Naive thymus-derived CD4-positive, alpha-beta T cell (primary cell): ENCODE results near the gene JADE2. TPM values are rescaled to one million over a fixed set of nuclear protein-coding genes. Genes with fewer than 3 reads are reported as not detected.

ENCODE experiments used
- ATAC-seq: fragments of 150-1000 bp; cut with Tn5 transposase; 2 replicates; pipeline ENCODE4 v1.10.0; 2021; ENCODE audit warnings: mild to moderate bottlenecking, moderate library complexity
- CTCF ChIA-PET: fragments of 350-600 bp; sonication (Branson Sonifier 250); formaldehyde crosslinking; loops from one replicate; lab custom pipeline; 2021; ENCODE audit warnings: antibody characterized with exemption; lab: Charles Lee
- POLR2A ChIA-PET: fragments of 350-600 bp; sonication (Branson Sonifier 250); formaldehyde crosslinking; loops from one replicate; lab custom pipeline; 2021; ENCODE audit warnings: antibody characterized with exemption, inconsistent platforms; lab: Charles Lee
- DNase-seq, 9 donors: peaks; one replicate each; pipeline versions ENCODE4 v3.0.0 to v3.0.0-alpha.2; 2020 to 2022; ENCODE audit warnings: mixed read lengths in 1 of 9
- H3K27ac ChIP-seq: one replicate; pipeline ENCODE4 v1.7.0; 2013; ENCODE audit warnings: mild to moderate bottlenecking, low read depth, low read length, moderate library complexity
- H3K27me3 ChIP-seq, 2 donors: one replicate each; pipeline ENCODE4 v1.7.0; 2013; ENCODE audit warnings: low read length in 2 of 2, mild to moderate bottlenecking in 2 of 2, moderate library complexity in 2 of 2; ENCODE audit not compliant: control insufficient read depth in 2 of 2, insufficient read depth in 2 of 2
- H3K36me3 ChIP-seq, 3 experiments: 1 replicate in 2 of 3; 2 replicates in 1 of 3; pipeline ENCODE4 v1.7.0; 2013; ENCODE audit warnings: low read length in 3 of 3, mild to moderate bottlenecking in 3 of 3, moderate library complexity in 1 of 3; ENCODE audit not compliant: insufficient read depth in 3 of 3, control insufficient read depth in 2 of 3
- H3K4me1 ChIP-seq, 2 donors: one replicate each; pipeline ENCODE4 v1.7.0; 2013; ENCODE audit warnings: low read length in 2 of 2, mild to moderate bottlenecking in 2 of 2, moderate library complexity in 1 of 2; ENCODE audit not compliant: control insufficient read depth in 2 of 2, insufficient read depth in 2 of 2
- H3K4me3 ChIP-seq: 2 replicates; pipeline ENCODE4 v1.7.0; 2013; ENCODE audit warnings: mild to moderate bottlenecking, low read length
- H3K9me3 ChIP-seq, 3 experiments: 1 replicate in 2 of 3; 2 replicates in 1 of 3; pipeline ENCODE4 v1.7.0; 2013; ENCODE audit warnings: low read length in 3 of 3; ENCODE audit not compliant: control insufficient read depth in 2 of 3
- H3K27ac Mint-ChIP-seq, 9 donors: one replicate each; pipeline ENCODE4 v1.8.0; 2020 to 2022; ENCODE audit warnings: mixed read lengths in 9 of 9, mild to moderate bottlenecking in 8 of 9, moderate library complexity in 5 of 9, inconsistent platforms in 2 of 9
- H3K27me3 Mint-ChIP-seq, 5 donors: one replicate each; pipeline ENCODE4 v1.8.0; 2021 to 2022; ENCODE audit warnings: mixed read lengths in 5 of 5, mild to moderate bottlenecking in 1 of 5
- H3K36me3 Mint-ChIP-seq, 5 donors: one replicate each; pipeline ENCODE4 v1.8.0; 2020 to 2022; ENCODE audit warnings: mixed read lengths in 5 of 5, mild to moderate bottlenecking in 3 of 5, inconsistent platforms in 1 of 5
- H3K4me1 Mint-ChIP-seq, 7 donors: one replicate each; pipeline ENCODE4 v1.8.0; 2020 to 2022; ENCODE audit warnings: mixed read lengths in 7 of 7, mild to moderate bottlenecking in 3 of 7, inconsistent platforms in 1 of 7
- H3K4me3 Mint-ChIP-seq, 10 donors: one replicate each; pipeline ENCODE4 v1.8.0; 2020 to 2022; ENCODE audit warnings: mild to moderate bottlenecking in 10 of 10, mixed read lengths in 10 of 10, moderate library complexity in 6 of 10, inconsistent platforms in 2 of 10
- H3K9me3 Mint-ChIP-seq, 11 donors: one replicate each; pipeline ENCODE4 v1.8.0; 2020 to 2022; ENCODE audit warnings: mixed read lengths in 11 of 11, mild to moderate bottlenecking in 4 of 11, inconsistent platforms in 1 of 11, moderate library complexity in 1 of 11
- intact Hi-C, 2 donors: fragments of 100-400 bp; cut with micrococcal nuclease; formaldehyde crosslinking; loops; one replicate each; pipeline ENCODE4 v1.15.1; 2023
- polyA plus RNA-seq, 2 donors: library from polyadenylated mRNA; unstranded; fragments of 300-500 nt; fragmentation: Illumina TruSeq; gene quantifications; one replicate each; pipeline ENCODE4 v1.2.3, GENCODE V29; 2021
- total RNA-seq, 6 experiments: library from RNA in 5 of 6; stranded (reverse) in 5 of 6; gene quantifications; 1 replicate in 5 of 6; 2 replicates in 1 of 6; pipeline ENCODE4 v1.2.3 and lab custom pipeline; 2021 to 2026

JADE2 gene
- total and polyA plus RNA-seq, 7 experiments from 2014 or later = 29.8 to 271 (median 129) TPM

- Mint-ChIP-seq H3K36me3 (no peaks in the 10 kb centered on the region), H3K27me3 (no peaks in the 10 kb centered on the region), H3K9me3 (peaks cover 0 to 5% (median 0%) of the 10 kb centered on the region in 11 donors), H3K27ac (peak overlapping the region; percentile 22 to 84 (median 54)), H3K4me1 (peaks cover 0 to 17% (median 9%) of the 10 kb centered on the region in 7 donors), H3K4me3 (peak overlapping the region in 8 of 10 donors; percentile 9 to 63 (median 25))
- Histone ChIP-seq H3K36me3 (peaks cover 0 to 4% (median 4%) of the 10 kb centered on the region in 3 experiments), H3K4me1 (peaks cover 4% of the 10 kb centered on the region in 2 donors), H3K27ac (no peak overlapping the region), H3K4me3 (peak overlapping the region; percentile 11), H3K9me3 (no peaks in the 10 kb centered on the region), H3K27me3 (no peaks in the 10 kb centered on the region)
- intact Hi-C loops = loop anchor here (1.0 to 10.0 kb wide), 9 partner anchors 18 to 562 kb away; partner anchors contain the start of genes PCBD2 (in 2 of the 2), CAMLG (in 1 of the 2), SEC24A (in 1 of the 2) and UBE2B (in 1 of the 2)
- CTCF ChIA-PET = interaction anchor here (0.6 to 2.8 kb wide), 24 partner anchors 9 to 455 kb away, joined by 3 to 18 read pairs (median 4); partner anchors contain the start of gene JADE2
- POLR2A ChIA-PET = interaction anchor here (0.5 to 2.1 kb wide), 5 partner anchors 9 to 433 kb away, joined by 3 to 5 read pairs (median 3); partner anchors contain the start of gene CDKN2AIPNL
- ATAC-seq (peak; percentile 93), DNase-seq (peak; percentile 56 to 88 (median 76))
Measured at GRCh38 chr5:134586866-134587524, 61.5 kb downstream of the JADE2 start.

GRCh38 chr5:134590992-134591659 is 65.7 kb downstream of the JADE2 start:
- no peak for ATAC-seq
- H3K36me3 Mint-ChIP-seq = no peaks in the 10 kb centered on the region
- Histone ChIP-seq H3K4me1 (peaks cover 4% of the 10 kb centered on the region in 2 donors), H3K36me3 (no peaks in the 10 kb centered on the region), H3K9me3 (no peaks in the 10 kb centered on the region), H3K4me3 (no peak overlapping the region), H3K27ac (no peak overlapping the region), H3K27me3 (no peaks in the 10 kb centered on the region)
- CTCF ChIA-PET = interaction anchor here (0.5 kb wide), 1 partner anchor 687 kb away, joined by 6 read pairs; no protein-coding TSS in a partner anchor
- POLR2A ChIA-PET = no interaction called here
- no peak overlapping the region for H3K4me3 Mint-ChIP-seq
- no peaks in the 10 kb centered on the region for H3K27me3 Mint-ChIP-seq
- no peaks in the 10 kb centered on the region for H3K9me3 Mint-ChIP-seq
- no peak for DNase-seq
- intact Hi-C loops = no loop called here
- no peak overlapping the region for H3K27ac Mint-ChIP-seq
- peaks cover 0 to 37% (median 9%) of the 10 kb centered on the region in 7 donors for H3K4me1 Mint-ChIP-seq

DNA sequence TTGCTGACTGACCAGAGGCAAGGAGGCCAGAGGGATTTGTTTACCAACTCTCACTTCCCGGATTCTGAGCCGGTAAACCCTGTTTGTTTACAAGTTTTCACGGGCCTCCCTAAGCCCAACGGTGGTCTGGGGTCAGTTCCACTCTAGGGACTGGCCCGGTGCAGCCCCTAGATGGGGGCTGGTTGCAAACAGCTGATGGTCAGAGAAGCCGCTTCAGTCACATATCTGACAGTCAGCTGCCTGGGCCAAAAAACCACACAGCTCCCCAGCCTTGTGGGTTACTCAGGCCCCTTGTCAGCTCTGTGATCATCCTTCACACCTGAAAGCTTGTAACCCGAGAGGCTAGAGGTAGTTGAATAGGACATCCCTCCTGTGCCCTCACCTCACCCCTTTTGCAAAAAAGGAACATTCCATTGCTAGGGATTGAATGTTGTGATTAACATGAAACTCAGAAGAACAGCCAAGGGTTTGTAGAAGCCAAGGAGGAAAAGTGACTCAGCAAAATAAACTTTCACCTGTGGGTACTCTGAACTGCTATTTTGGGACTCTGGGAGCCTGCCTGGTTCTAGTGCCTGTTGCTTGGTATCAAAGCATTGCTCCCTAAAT is 66.8 kb downstream of the JADE2 start:
- Histone ChIP-seq H3K4me3 (no peak overlapping the region), H3K27me3 (no peaks in the 10 kb centered on the region), H3K9me3 (no peaks in the 10 kb centered on the region), H3K4me1 (no peaks in the 10 kb centered on the region), H3K27ac (no peak overlapping the region), H3K36me3 (no peaks in the 10 kb centered on the region)
- Mint-ChIP-seq H3K36me3 (peaks cover 0 to 2% (median 0%) of the 10 kb centered on the region in 5 donors), H3K9me3 (no peaks in the 10 kb centered on the region), H3K27me3 (no peaks in the 10 kb centered on the region), H3K27ac (peak overlapping the region in 1 of 9 donors; percentile 45), H3K4me1 (peaks cover 0 to 30% (median under 1%) of the 10 kb centered on the region in 7 donors), H3K4me3 (no peak overlapping the region)
- intact Hi-C loops = no loop called here
- ATAC-seq = no peak
- no peak for DNase-seq
- POLR2A ChIA-PET = interaction anchor here (0.5 kb wide), 1 partner anchor 42 kb away, joined by 3 read pairs; no protein-coding TSS in a partner anchor
- CTCF ChIA-PET = interaction anchor here (0.6 kb wide), 1 partner anchor 18 kb away, joined by 3 read pairs; no protein-coding TSS in a partner anchor

- Mint-ChIP-seq H3K27ac (no peak overlapping the region), H3K9me3 (no peaks in the 10 kb centered on the region), H3K36me3 (peaks cover 0 to 3% (median 0%) of the 10 kb centered on the region in 5 donors), H3K27me3 (no peaks in the 10 kb centered on the region), H3K4me3 (no peak overlapping the region), H3K4me1 (peaks cover 0 to 30% (median 0%) of the 10 kb centered on the region in 7 donors)
- DNase-seq (no peak), ATAC-seq (no peak)
- Histone ChIP-seq H3K27ac (no peak overlapping the region), H3K9me3 (no peaks in the 10 kb centered on the region), H3K4me1 (no peaks in the 10 kb centered on the region), H3K36me3 (no peaks in the 10 kb centered on the region), H3K27me3 (no peaks in the 10 kb centered on the region), H3K4me3 (no peak overlapping the region)
- intact Hi-C loops = no loop called here
- ChIA-PET CTCF (interaction anchor here (0.7 kb wide), 1 partner anchor 724 kb away, joined by 3 read pairs; no protein-coding TSS in a partner anchor), POLR2A (no interaction called here)
Measured at GRCh38 chr5:134594336-134594735, 68.9 kb downstream of the JADE2 start.

GRCh38 chr5:134594797-134595457 is 69.5 kb downstream of the JADE2 start:
- Histone ChIP-seq H3K27me3 (no peaks in the 10 kb centered on the region), H3K36me3 (no peaks in the 10 kb centered on the region), H3K9me3 (no peaks in the 10 kb centered on the region), H3K27ac (no peak overlapping the region), H3K4me1 (no peaks in the 10 kb centered on the region), H3K4me3 (no peak overlapping the region)
- Mint-ChIP-seq H3K27ac (peak overlapping the region in 3 of 9 donors; percentile 30 to 73 (median 63)), H3K9me3 (no peaks in the 10 kb centered on the region), H3K4me3 (no peak overlapping the region), H3K36me3 (peaks cover 0 to 3% (median 0%) of the 10 kb centered on the region in 5 donors), H3K27me3 (no peaks in the 10 kb centered on the region), H3K4me1 (peaks cover 0 to 30% (median 0%) of the 10 kb centered on the region in 7 donors)
- intact Hi-C loops = no loop called here
- ChIA-PET POLR2A (interaction anchor here (0.6 to 0.9 kb wide), 2 partner anchors 12 to 313 kb away, joined by 3 read pairs; no protein-coding TSS in a partner anchor), CTCF (interaction anchor here (0.7 kb wide), 1 partner anchor 724 kb away, joined by 3 read pairs; no protein-coding TSS in a partner anchor)
- no peak for DNase-seq
- no peak for ATAC-seq

DNA sequence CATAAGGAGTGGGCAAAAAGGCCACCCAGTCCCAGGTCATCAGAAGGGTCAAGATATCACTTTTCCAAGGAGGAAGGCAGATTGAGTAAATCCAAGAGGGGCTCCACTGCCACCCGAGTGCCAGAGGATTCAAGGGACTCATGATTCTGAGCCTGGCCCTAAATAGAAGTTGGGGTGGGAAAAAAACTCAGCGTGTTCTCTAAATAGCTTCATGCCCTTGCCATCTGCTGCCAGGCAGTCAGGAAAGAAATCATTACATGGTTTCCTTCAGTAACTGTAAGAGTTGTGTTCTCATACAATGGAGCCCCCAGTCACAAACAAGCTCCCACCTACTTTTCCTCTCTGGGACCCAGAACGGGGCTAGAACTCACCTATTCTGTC is 70.0 kb downstream of the JADE2 start:
- no peak overlapping the region for H3K4me3 Mint-ChIP-seq
- ChIA-PET POLR2A (interaction anchor here (0.6 to 1.7 kb wide), 3 partner anchors 8 to 314 kb away, joined by 3 to 5 read pairs (median 3); no protein-coding TSS in a partner anchor), CTCF (no interaction called here)
- no peaks in the 10 kb centered on the region for H3K27me3 Mint-ChIP-seq
- no peaks in the 10 kb centered on the region for H3K27me3 ChIP-seq
- intact Hi-C loops = no loop called here
- no peaks in the 10 kb centered on the region for H3K9me3 Mint-ChIP-seq
- DNase-seq (no peak), ATAC-seq (no peak)
- peaks cover 0 to 3% (median 0%) of the 10 kb centered on the region in 5 donors for H3K36me3 Mint-ChIP-seq
- H3K36me3 ChIP-seq = no peaks in the 10 kb centered on the region
- H3K9me3 ChIP-seq = no peaks in the 10 kb centered on the region
- H3K4me3 ChIP-seq = no peak overlapping the region
- H3K27ac ChIP-seq = no peak overlapping the region
- peak overlapping the region in 1 of 9 donors; percentile 30 for H3K27ac Mint-ChIP-seq
- H3K4me1 ChIP-seq = no peaks in the 10 kb centered on the region
- peaks cover 0 to 30% (median 0%) of the 10 kb centered on the region in 7 donors for H3K4me1 Mint-ChIP-seq
